Neural crest cell (in vitro differentiated cells): ENCODE data around the gene PPP1R1A. TPM values are rescaled to one million over a fixed set of nuclear protein-coding genes. Genes with fewer than 3 reads are reported as not detected.

Source experiments
- DNase-seq: peaks from one replicate; pipeline ENCODE4 v3.0.0; 2021; ENCODE audit warnings: low read depth, mixed read lengths, low spot score
- H3K27ac Mint-ChIP-seq: one replicate; pipeline ENCODE4 v1.8.0; 2021; ENCODE audit warnings: mild to moderate bottlenecking, mixed read lengths; ENCODE audit not compliant: unreplicated experiment
- H3K27me3 Mint-ChIP-seq: 2 replicates; pipeline ENCODE4 v1.8.0; 2021; ENCODE audit warnings: low read depth, mild to moderate bottlenecking, mixed read lengths
- H3K36me3 Mint-ChIP-seq: 2 replicates; pipeline ENCODE4 v1.8.0; 2021; ENCODE audit warnings: low read depth, mild to moderate bottlenecking, mixed read lengths
- H3K4me1 Mint-ChIP-seq: 2 replicates; pipeline ENCODE4 v1.8.0; 2021; ENCODE audit warnings: mixed read lengths
- H3K4me3 Mint-ChIP-seq: one replicate; pipeline ENCODE4 v1.8.0; 2021; ENCODE audit warnings: mild to moderate bottlenecking, mixed read lengths
- H3K9me3 Mint-ChIP-seq: 2 replicates; pipeline ENCODE4 v1.8.0; 2021; ENCODE audit warnings: mixed read lengths
- CTCF ChIP-seq: fragments of 200-600 bp; sonication (generic); conservative IDR thresholded peaks from 2 replicates; pipeline ENCODE4 v1.5.0; 2021; ENCODE audit warnings: antibody characterized with exemption, mild to moderate bottlenecking
- total RNA-seq: library from RNA; stranded (reverse); gene quantifications from 2 replicates; pipeline ENCODE4 v1.2.1, GENCODE V29; 2021

PPP1R1A gene
- total RNA-seq, 1 donor from 2014 or later, result 10.3 TPM

GRCh38 chr12:54535474-54535873 lies 53.0 kb downstream of the PPP1R1A start:
- no peaks in the 10 kb centered on the region for H3K9me3 Mint-ChIP-seq
- no peak for TF ChIP-seq CTCF
- peaks cover 40% of the 10 kb centered on the region for H3K27me3 Mint-ChIP-seq
- no peak overlapping the region for H3K4me3 Mint-ChIP-seq
- H3K4me1 Mint-ChIP-seq, result no peaks in the 10 kb centered on the region
- no peaks in the 10 kb centered on the region for H3K36me3 Mint-ChIP-seq
- DNase-seq, result no peak
- H3K27ac Mint-ChIP-seq, result no peak overlapping the region

GRCh38 chr12:54529581-54529980 lies 58.9 kb downstream of the PPP1R1A start:
- Mint-ChIP-seq H3K36me3 (no peaks in the 10 kb centered on the region), H3K9me3 (no peaks in the 10 kb centered on the region), H3K27ac (no peak overlapping the region), H3K4me1 (no peaks in the 10 kb centered on the region), H3K27me3 (peaks cover 59% of the 10 kb centered on the region), H3K4me3 (no peak overlapping the region)
- no peak for TF ChIP-seq CTCF
- no peak for DNase-seq

Other genes with a start within 250 kb of the PPP1R1A start
- gene GPR84, start 224.2 kb downstream of the PPP1R1A start, total RNA-seq, result not detected in 2 replicates
- gene ZNF385A, start 203.9 kb downstream of the PPP1R1A start, total RNA-seq, result 20.3 and 20.8 TPM in 2 replicates
- gene ITGA5, start 169.4 kb downstream of the PPP1R1A start, total RNA-seq, result 20.1 and 22.0 TPM in 2 replicates
- not detected in 2 replicates for gene GTSF1, start 115.1 kb downstream of the PPP1R1A start, total RNA-seq
- 0.19 TPM in 1 of 2 replicates, not detected in the other for gene NCKAP1L, start 90.9 kb downstream of the PPP1R1A start, total RNA-seq
- gene PDE1B, start 39.1 kb downstream of the PPP1R1A start, total RNA-seq, result 2.9 and 3.5 TPM in 2 replicates
- not detected in 2 replicates for gene LACRT, start 46.2 kb upstream of the PPP1R1A start, total RNA-seq
- not detected in 2 replicates for gene DCD, start 59.7 kb upstream of the PPP1R1A start, total RNA-seq